GM18511 (cell line): ENCODE results near the gene ZNF552.

Source experiments
- ATAC-seq: cut with Tn5 transposase; IDR thresholded peaks from one replicate; pipeline ENCODE4 v1.9.1; 2021; ENCODE audit warnings: mild to moderate bottlenecking, moderate library complexity; ENCODE audit not compliant: unreplicated experiment

Gene ZNF552

DNA sequence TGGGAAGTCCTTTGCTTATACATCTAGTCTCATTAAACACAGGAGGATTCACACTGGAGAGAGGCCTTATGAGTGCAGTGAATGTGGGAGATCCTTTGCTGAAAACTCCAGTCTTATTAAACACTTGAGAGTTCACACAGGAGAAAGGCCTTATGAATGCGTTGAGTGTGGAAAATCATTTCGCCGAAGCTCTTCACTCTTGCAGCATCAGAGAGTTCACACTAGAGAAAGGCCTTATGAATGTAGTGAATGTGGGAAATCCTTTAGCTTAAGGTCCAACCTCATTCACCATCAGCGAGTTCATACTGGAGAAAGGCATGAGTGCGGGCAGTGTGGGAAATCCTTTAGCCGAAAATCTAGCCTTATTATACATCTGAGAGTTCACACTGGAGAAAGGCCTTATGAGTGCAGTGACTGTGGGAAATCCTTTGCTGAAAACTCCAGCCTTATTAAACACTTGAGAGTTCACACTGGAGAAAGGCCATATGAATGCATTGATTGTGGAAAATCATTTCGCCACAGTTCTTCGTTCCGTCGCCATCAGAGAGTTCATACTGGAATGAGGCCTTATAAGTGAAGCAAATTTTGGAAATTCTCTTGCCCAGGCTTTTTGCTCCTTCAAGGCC is 35.4 kb downstream of the ZNF552 start:
- ATAC-seq, result no peak

DNA sequence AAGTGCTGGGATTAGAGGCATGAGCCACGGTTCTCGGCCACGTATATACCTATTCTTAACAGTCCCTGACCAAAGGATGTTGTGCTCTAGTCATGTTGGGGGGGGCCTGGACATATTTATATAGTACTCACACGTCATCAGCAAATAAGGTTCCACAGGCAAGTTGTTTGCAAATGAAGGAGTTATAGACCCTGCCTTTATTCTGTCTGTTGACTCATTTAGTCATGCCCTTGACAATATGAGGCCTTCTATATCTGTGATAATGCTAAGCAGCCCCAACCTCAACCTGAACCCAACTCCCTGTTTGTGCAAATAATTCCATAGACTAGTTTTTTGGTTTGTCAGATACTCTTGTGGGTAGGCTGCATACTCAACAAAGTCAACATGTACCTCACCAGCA is 36.4 kb downstream of the ZNF552 start:
- ATAC-seq, result no peak

GRCh38 chr19:57776764-57777296 is 37.9 kb downstream of the ZNF552 start:
- no peak for ATAC-seq

DNA sequence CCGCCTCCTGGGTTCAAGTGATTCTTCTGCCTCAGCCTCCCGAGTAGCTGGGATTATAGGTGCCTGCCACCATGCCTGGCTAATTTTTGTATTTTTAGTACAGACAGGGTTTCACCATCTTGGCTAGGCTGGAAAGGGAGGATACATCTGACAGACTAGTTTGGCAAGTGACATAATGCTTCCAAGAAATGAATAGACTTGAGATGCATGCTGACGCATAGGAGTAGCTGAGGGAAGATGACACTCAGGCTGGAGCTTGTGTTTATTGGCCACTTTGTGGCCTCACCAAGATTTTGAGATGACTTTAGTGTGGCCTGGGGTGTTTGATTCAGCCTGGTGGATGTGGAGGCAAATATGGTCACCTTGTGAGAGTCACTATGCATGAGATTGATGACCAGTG is 41.2 kb downstream of the ZNF552 start:
- ATAC-seq, result no peak

- no peak for ATAC-seq
Observed at GRCh38 chr19:57771417-57771816, 43.3 kb downstream of the ZNF552 start.

GRCh38 chr19:57769345-57770131 is 45.2 kb downstream of the ZNF552 start, which contains the start of gene ZNF586:
TSS of gene ZNF586 (plus strand) at chr19:57769676. CDS start at chr19:57769843, 167 bp downstream.
- peak; percentile 97 for ATAC-seq

- ATAC-seq, result no peak
Observed at GRCh38 chr19:57759096-57759495, 55.6 kb downstream of the ZNF552 start.

DNA sequence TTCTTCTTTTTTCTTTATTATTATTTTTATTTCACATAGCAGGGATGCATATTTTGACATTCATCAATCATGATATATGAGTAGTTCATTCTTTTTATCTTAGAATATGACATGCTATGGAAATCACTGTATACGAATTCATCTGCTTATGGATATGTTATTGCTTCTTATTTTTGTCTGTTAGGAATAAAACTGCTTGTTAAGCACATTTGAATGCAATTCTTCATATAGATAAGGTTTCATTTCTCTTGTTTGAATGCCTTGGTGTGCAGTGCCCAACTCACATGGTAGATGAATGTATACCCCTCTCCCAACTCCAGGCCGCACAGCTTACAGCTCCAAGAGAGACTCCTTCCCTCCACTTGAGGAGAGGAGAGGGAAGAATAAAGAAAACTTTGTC is 56.8 kb downstream of the ZNF552 start:
- no peak for ATAC-seq
